GM18526 (cell line): Measurements from ENCODE around the gene PRKCA.

Source experiments
- POLR2A ChIP-seq: IDR thresholded peaks from 3 replicates; pipeline ENCODE4 v1.6.1; 2011; ENCODE audit not compliant: insufficient read length; ENCODE audit errors: extremely low read depth

Gene PRKCA

GRCh38 chr17:66855204-66855603 is 552.8 kb downstream of the PRKCA start:
- no peak for TF ChIP-seq POLR2A

- TF ChIP-seq POLR2A, result no peak
These were observed 556.0 kb downstream of the PRKCA start for GRCh38 chr17:66858226-66859083.

- no peak for TF ChIP-seq POLR2A
These were observed 556.9 kb downstream of the PRKCA start for GRCh38 chr17:66859353-66859752.

GRCh38 chr17:66860204-66860603 is 557.8 kb downstream of the PRKCA start:
- no peak for TF ChIP-seq POLR2A
